K562 (cell line): ENCODE data around the gene HIVEP1. TPM values are rescaled to one million over a fixed set of nuclear protein-coding genes. Genes with fewer than 3 reads are reported as not detected.

Experiments used
- ATAC-seq: fragments of 200-7000 bp; cut with Tn5 transposase; 3 replicates; pipeline ENCODE4 v1.9.1; 2020; ENCODE audit warnings: moderate library complexity
- BruUV-seq: library from RNA; stranded (reverse); fragments of 400-500 nt; replicated peaks from 2 replicates; lab custom pipeline; 2021; lab: Mats Ljungman, UMichigan
- CTCF ChIA-PET: fragments of 300-600 bp; formaldehyde crosslinking; extraction: SDS; loops from one replicate; lab custom pipeline; 2021; ENCODE audit warnings: low intra/inter-chr PET ratio; lab: Yijun Ruan, JAX
- POLR2A ChIA-PET: fragments of 300-600, 350-650 bp; sonication (Branson Sonifier 250); formaldehyde crosslinking; extraction: SDS; loops from one replicate; lab custom pipeline; 2021; ENCODE audit warnings: antibody characterized with exemption, inconsistent platforms; lab: Yijun Ruan, JAX
- DNase-seq, 4 experiments: peaks; one replicate each; pipeline versions ENCODE4 v3.0.0 to v3.0.0-alpha.2; 2011 to 2018; ENCODE audit warnings: low spot score in 3 of 4, mixed read lengths in 3 of 4; ENCODE audit errors: extremely low read depth in 1 of 4
- FAIRE-seq: peaks from 2 replicates; lab custom pipeline; 2011; peaks lifted over from hg19 to GRCh38; lab: Jason Lieb, UNC
- H2AFZ ChIP-seq: 2 replicates; pipeline ENCODE4 v1.6.0; 2011; ENCODE audit warnings: low read depth, low read length, control low read depth, inconsistent platforms
- H3K27ac ChIP-seq: fragments of 200-600 bp; 3 replicates; pipeline ENCODE4 v1.8.0; 2011; ENCODE audit warnings: low read depth, mild to moderate bottlenecking, control low read depth, inconsistent platforms, low read length, moderate library complexity, mixed read lengths; ENCODE audit errors: extremely low read depth
- H3K27me3 ChIP-seq, 2 experiments: fragments of 300-600 bp in 1 of 2; 2 replicates in 1 of 2; 3 replicates in 1 of 2; pipeline versions ENCODE4 v1.6.0 to v1.8.0; 2011; ENCODE audit warnings: inconsistent platforms in 2 of 2, low read length in 2 of 2, mild to moderate bottlenecking in 1 of 2, mixed read lengths in 1 of 2, moderate library complexity in 1 of 2; ENCODE audit not compliant: control insufficient read depth in 2 of 2, insufficient read depth in 2 of 2
- H3K36me3 ChIP-seq: fragments of 300-600 bp; 3 replicates; pipeline ENCODE4 v1.8.0; 2011; ENCODE audit warnings: mild to moderate bottlenecking, low read length, inconsistent platforms; ENCODE audit not compliant: control insufficient read depth, insufficient read depth
- H3K4me1 ChIP-seq, 2 experiments: fragments of 200-600 bp in 1 of 2; replicated peaks in 1 of 2; 2 replicates in 1 of 2; 3 replicates in 1 of 2; pipeline versions ENCODE4 v1.5.1 to v1.8.0; 2011; ENCODE audit warnings: inconsistent platforms in 2 of 2, low read length in 2 of 2, mild to moderate bottlenecking in 1 of 2, mixed read lengths in 1 of 2, moderate library complexity in 1 of 2; ENCODE audit not compliant: control insufficient read depth in 2 of 2, insufficient read depth in 2 of 2
- H3K4me2 ChIP-seq: 2 replicates; pipeline ENCODE4 v1.6.1; 2011; ENCODE audit warnings: low read length, control low read depth, inconsistent platforms, mixed read lengths; ENCODE audit not compliant: insufficient read depth
- H3K4me3 ChIP-seq: fragments of 200-600 bp; sonication (generic), shearing (Covaris generic); 2 replicates; pipeline ENCODE4 v1.5.1; 2016; ENCODE audit warnings: control low read depth, inconsistent platforms
- H3K79me2 ChIP-seq: fragments of 200-600 bp; 3 replicates; pipeline ENCODE4 v1.8.0; 2011; ENCODE audit warnings: low read length, inconsistent platforms; ENCODE audit not compliant: control insufficient read depth, insufficient read depth
- H3K9ac ChIP-seq, 2 experiments: 2 replicates each; pipeline versions ENCODE4 v1.6.0 to v1.6.1; 2011; ENCODE audit warnings: low read depth in 2 of 2, low read length in 2 of 2, control low read depth in 1 of 2, inconsistent platforms in 1 of 2, mild to moderate bottlenecking in 1 of 2, mixed read lengths in 1 of 2; ENCODE audit not compliant: insufficient read depth in 1 of 2
- H3K9me1 ChIP-seq: one replicate; pipeline ENCODE4 v1.6.0; 2011; ENCODE audit warnings: inconsistent platforms, mild to moderate bottlenecking, low read length, moderate library complexity; ENCODE audit not compliant: control insufficient read depth, insufficient read depth
- H3K9me3 ChIP-seq: replicated peaks from 2 replicates; pipeline ENCODE4 v1.5.1; 2011; ENCODE audit warnings: low read depth, low read length, inconsistent platforms; ENCODE audit not compliant: control insufficient read depth, insufficient read depth
- H4K20me1 ChIP-seq: replicated peaks from 2 replicates; pipeline ENCODE4 v1.6.1; 2011; ENCODE audit warnings: low read length, inconsistent platforms, mixed read lengths; ENCODE audit not compliant: control insufficient read depth, insufficient read depth
- BRD9 ChIP-seq: fragments of 450-650 bp; IDR thresholded peaks from 2 replicates; pipeline ENCODE4 v1.6.1; 2018; ENCODE audit warnings: low read depth; ENCODE audit not compliant: partially characterized antibody
- EP400 ChIP-seq: fragments of 450-650 bp; IDR thresholded peaks from 2 replicates; pipeline ENCODE4 v1.6.1; 2017; ENCODE audit warnings: antibody characterized with exemption, mild to moderate bottlenecking, moderate library complexity
- HDAC2 ChIP-seq: fragments of 450-650 bp; IDR thresholded peaks from 2 replicates; pipeline ENCODE4 v1.6.1; 2016; ENCODE audit warnings: mild to moderate bottlenecking
- JUND ChIP-seq, 2 experiments: IDR thresholded peaks; 2 replicates in 1 of 2; 3 replicates in 1 of 2; pipeline ENCODE4 v1.6.1; 2011; ENCODE audit warnings: borderline replicate concordance in 2 of 2, low read depth in 2 of 2, low read length in 2 of 2, improper control_type of control experiment in 1 of 2, missing biosample characterization in 1 of 2, missing genetic modification characterization in 1 of 2, missing genetic modification reagents in 1 of 2
- NFE2L1 ChIP-seq: fragments of 450-650 bp; IDR thresholded peaks from 2 replicates; pipeline ENCODE4 v1.6.1; 2016; ENCODE audit warnings: missing genetic modification characterization, low read depth, mild to moderate bottlenecking, missing compliant biosample characterization, moderate library complexity, borderline replicate concordance
- NFIC ChIP-seq: fragments of 450-650 bp; IDR thresholded peaks from 2 replicates; pipeline ENCODE4 v1.6.1; 2017; ENCODE audit warnings: mild to moderate bottlenecking, inconsistent platforms
- NFXL1 ChIP-seq: fragments of 450-650 bp; formaldehyde crosslinking; IDR thresholded peaks from 2 replicates; pipeline ENCODE4 v1.4.0; 2021; ENCODE audit warnings: mild to moderate bottlenecking
- NR1H2 ChIP-seq: sonication (generic); formaldehyde crosslinking; IDR thresholded peaks from 2 replicates; pipeline ENCODE4 v1.4.0; 2020; ENCODE audit warnings: mild to moderate bottlenecking, missing genetic modification reagents
- RBM22 ChIP-seq: fragments of 200-400 bp; formaldehyde crosslinking; IDR thresholded peaks from 2 replicates; pipeline ENCODE4 v1.6.1; 2018; ENCODE audit warnings: low read length, low read depth; ENCODE audit not compliant: poor library complexity, severe bottlenecking
- RNF2 ChIP-seq: sonication (generic); IDR thresholded peaks from 2 replicates; pipeline ENCODE4 v1.6.1; 2016
- SMARCA4 ChIP-seq: fragments of 450-650 bp; IDR thresholded peaks from 2 replicates; pipeline ENCODE4 v1.6.1; 2016
- TCF7 ChIP-seq: sonication (generic); IDR thresholded peaks from 2 replicates; pipeline ENCODE4 v1.6.1; 2016; ENCODE audit warnings: antibody characterized with exemption, borderline replicate concordance
- ZSCAN32 ChIP-seq: fragments of 450-650 bp; formaldehyde crosslinking; IDR thresholded peaks from 2 replicates; pipeline ENCODE4 v1.4.0; 2020; ENCODE audit warnings: mild to moderate bottlenecking, moderate library complexity
- WGBS: fragments of 100-300 bp; shearing (Covaris generic); methylation state at CpG from one replicate; pipeline ENCODE4 v1.1.6; 2016; ENCODE audit warnings: low coverage, mixed read lengths; ENCODE audit not compliant: insufficient coverage; ENCODE audit errors: missing lambda C conversion rate; 5-methylcytosine and 5-hydroxymethylcytosine counted together
- in situ Hi-C: fragments of 300-500 bp; cut with MboI; formaldehyde crosslinking; loops from 4 replicates; pipeline ENCODE4 v1.15.0; 2018; ENCODE audit warnings: inconsistent platforms, mixed read lengths
- intact Hi-C: fragments of 100-400 bp; cut with micrococcal nuclease; formaldehyde crosslinking; loops from 2 replicates; pipeline ENCODE4 v1.14.2; 2022
- polyA plus RNA-seq, 8 experiments: library from polyadenylated mRNA; depleted of rRNA in 4 of 8; stranded (reverse) in 5 of 8; unstranded in 3 of 8; fragments of >200 nt; fragmentation: Nextera tagmentation in 2 of 8; fragmentation: Illumina TruSeq in 1 of 8; extraction: Ambion mirVana in 2 of 8; extraction: Trizol in 1 of 8; gene quantifications; 2 replicates each; pipeline versions ENCODE4 v1.2.1 to v1.2.3, GENCODE V29; 2011 to 2014; ENCODE audit warnings: inconsistent platforms in 1 of 8, missing spikeins in 1 of 8
- total RNA-seq, 7 experiments: library from RNA; depleted of rRNA in 6 of 7; stranded (reverse); fragments of >200 nt in 6 of 7; fragmentation: Illumina TruSeq in 2 of 7; extraction: Trizol in 2 of 7; gene quantifications; 2 replicates each; pipeline versions ENCODE4 v1.2.1 to v1.2.3, GENCODE V29; 2011 to 2021; ENCODE audit warnings: low replicate concordance in 1 of 7
- TF ChIP-seq, protein P1 (sequence below): fragments of 450-650 bp; formaldehyde crosslinking; IDR thresholded peaks from 2 replicates; pipeline ENCODE4 v1.4.0; 2020; ENCODE audit warnings: mild to moderate bottlenecking, moderate library complexity
- TF ChIP-seq, protein P2 (sequence below): fragments of 250-450 bp; sonication (Bioruptor Pico); IDR thresholded peaks from 2 replicates; pipeline ENCODE4 v1.8.0; 2021; ENCODE audit warnings: moderate library complexity, mild to moderate bottlenecking, inconsistent platforms
- TF ChIP-seq, protein P3 (sequence below): fragments of 450-650 bp; IDR thresholded peaks from 2 replicates; pipeline ENCODE4 v1.7.0; 2016; ENCODE audit warnings: borderline replicate concordance

HIVEP1 gene
- total and polyA plus RNA-seq, 9 of the 15 experiments (the other 6 are each of a cell fraction or from before 2014, with no cell fraction given): 6.0 to 33.3 (median 21.7) TPM

DNA sequence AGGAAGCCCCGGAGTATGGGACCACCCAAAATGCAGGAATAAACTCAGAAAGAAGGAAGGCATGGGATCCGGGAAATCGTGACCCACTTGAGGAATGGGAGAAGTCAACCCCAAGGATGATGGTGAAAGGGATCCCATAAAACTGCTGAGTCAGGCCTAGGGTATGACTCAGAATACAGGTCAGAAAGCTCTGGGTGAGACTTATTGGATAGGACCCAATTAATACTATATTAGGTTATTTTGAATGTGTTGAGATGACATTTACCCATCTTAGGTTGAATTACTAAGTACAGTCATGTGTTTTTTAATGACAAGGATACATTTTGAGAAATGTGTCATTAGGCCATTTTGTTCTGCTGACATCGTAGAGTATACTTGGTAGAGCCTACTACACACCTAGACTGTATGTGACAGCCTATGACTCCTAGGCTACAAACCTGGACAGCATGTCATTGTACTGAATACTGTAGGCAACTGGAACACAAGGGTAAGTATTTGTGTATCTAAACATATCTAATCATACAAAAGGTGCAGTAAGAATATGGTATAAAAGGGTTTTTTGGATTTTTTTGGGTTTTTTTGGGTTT is 17.1 kb upstream of the HIVEP1 start:
- ChIA-PET POLR2A (interaction anchor here (2.3 kb wide), 1 partner anchor 11 kb away, joined by 9 read pairs; no protein-coding TSS in a partner anchor), CTCF (no interaction called here)
- Histone ChIP-seq H4K20me1 (no peaks in the 10 kb centered on the region), H3K27me3 (no peaks in the 10 kb centered on the region), H3K79me2 (no peaks in the 10 kb centered on the region), H3K9ac (no peak overlapping the region), H3K4me3 (no peak overlapping the region), H3K9me3 (no peaks in the 10 kb centered on the region), H3K36me3 (no peaks in the 10 kb centered on the region), H3K4me1 (peaks cover 0 to 7% of the 10 kb centered on the region in 2 experiments; a peak in 2 of 5 replicates), H2AFZ (peak overlapping the region; percentile 50; the same call in 1 of the 2 replicates), H3K9me1 (no peaks in the 10 kb centered on the region), H3K27ac (peak overlapping the region; percentile 25; the same call in 1 of the 3 replicates), H3K4me2 (no peak overlapping the region)
- ATAC-seq: peak; percentile 76
- WGBS: 55% methylated on average over 4 of the region's 4 CpGs
- no peak for FAIRE-seq
- DNase-seq: peak; percentile 40 to 67 (median 52)
- in situ Hi-C loops (no loop called here), intact Hi-C loops (no loop called here)
- no TSS peak for BruUV-seq
- TF ChIP-seq EP400: no peak
- TF ChIP-seq TCF7: no peak
- no peak for TF ChIP-seq HDAC2
- TF ChIP-seq, protein P1, sequence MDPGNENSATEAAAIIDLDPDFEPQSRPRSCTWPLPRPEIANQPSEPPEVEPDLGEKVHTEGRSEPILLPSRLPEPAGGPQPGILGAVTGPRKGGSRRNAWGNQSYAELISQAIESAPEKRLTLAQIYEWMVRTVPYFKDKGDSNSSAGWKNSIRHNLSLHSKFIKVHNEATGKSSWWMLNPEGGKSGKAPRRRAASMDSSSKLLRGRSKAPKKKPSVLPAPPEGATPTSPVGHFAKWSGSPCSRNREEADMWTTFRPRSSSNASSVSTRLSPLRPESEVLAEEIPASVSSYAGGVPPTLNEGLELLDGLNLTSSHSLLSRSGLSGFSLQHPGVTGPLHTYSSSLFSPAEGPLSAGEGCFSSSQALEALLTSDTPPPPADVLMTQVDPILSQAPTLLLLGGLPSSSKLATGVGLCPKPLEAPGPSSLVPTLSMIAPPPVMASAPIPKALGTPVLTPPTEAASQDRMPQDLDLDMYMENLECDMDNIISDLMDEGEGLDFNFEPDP (CRISPR knock-in tag): no peak
- TF ChIP-seq JUND (IDR thresholded peaks at IDR 0.05; ENCODE audit: borderline replicate concordance, low read depth, low read length): peak; percentile 75; the same call in 1 of the 2 replicates
- TF ChIP-seq JUND (tag; IDR thresholded peaks at IDR 0.05; ENCODE audit: borderline replicate concordance, low read depth, low read length): peak; percentile 77; the same call in 2 of the 3 replicates
- TF ChIP-seq BRD9: no peak
- TF ChIP-seq, protein P2, sequence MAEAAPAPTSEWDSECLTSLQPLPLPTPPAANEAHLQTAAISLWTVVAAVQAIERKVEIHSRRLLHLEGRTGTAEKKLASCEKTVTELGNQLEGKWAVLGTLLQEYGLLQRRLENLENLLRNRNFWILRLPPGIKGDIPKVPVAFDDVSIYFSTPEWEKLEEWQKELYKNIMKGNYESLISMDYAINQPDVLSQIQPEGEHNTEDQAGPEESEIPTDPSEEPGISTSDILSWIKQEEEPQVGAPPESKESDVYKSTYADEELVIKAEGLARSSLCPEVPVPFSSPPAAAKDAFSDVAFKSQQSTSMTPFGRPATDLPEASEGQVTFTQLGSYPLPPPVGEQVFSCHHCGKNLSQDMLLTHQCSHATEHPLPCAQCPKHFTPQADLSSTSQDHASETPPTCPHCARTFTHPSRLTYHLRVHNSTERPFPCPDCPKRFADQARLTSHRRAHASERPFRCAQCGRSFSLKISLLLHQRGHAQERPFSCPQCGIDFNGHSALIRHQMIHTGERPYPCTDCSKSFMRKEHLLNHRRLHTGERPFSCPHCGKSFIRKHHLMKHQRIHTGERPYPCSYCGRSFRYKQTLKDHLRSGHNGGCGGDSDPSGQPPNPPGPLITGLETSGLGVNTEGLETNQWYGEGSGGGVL: no peak
- TF ChIP-seq RNF2: no peak
- TF ChIP-seq NFXL1: no peak
- TF ChIP-seq ZSCAN32: no peak
- TF ChIP-seq NR1H2: no peak
- 0 out of 2 replicates have a peak, but pooled peaks have one; percentile 11 for TF ChIP-seq NFIC
- TF ChIP-seq, protein P3, sequence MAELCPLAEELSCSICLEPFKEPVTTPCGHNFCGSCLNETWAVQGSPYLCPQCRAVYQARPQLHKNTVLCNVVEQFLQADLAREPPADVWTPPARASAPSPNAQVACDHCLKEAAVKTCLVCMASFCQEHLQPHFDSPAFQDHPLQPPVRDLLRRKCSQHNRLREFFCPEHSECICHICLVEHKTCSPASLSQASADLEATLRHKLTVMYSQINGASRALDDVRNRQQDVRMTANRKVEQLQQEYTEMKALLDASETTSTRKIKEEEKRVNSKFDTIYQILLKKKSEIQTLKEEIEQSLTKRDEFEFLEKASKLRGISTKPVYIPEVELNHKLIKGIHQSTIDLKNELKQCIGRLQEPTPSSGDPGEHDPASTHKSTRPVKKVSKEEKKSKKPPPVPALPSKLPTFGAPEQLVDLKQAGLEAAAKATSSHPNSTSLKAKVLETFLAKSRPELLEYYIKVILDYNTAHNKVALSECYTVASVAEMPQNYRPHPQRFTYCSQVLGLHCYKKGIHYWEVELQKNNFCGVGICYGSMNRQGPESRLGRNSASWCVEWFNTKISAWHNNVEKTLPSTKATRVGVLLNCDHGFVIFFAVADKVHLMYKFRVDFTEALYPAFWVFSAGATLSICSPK: no peak
- TF ChIP-seq NFE2L1 (tag): peak; percentile 55
- TF ChIP-seq SMARCA4: peak; percentile 62
- no peak for TF ChIP-seq RBM22
